Measurements from ENCODE around the gene PAQR3. TPM values are rescaled to one million over a fixed set of nuclear protein-coding genes. Genes with fewer than 3 reads are reported as not detected.

The PAQR3 gene
- total RNA-seq, 2 donors from 2014 or later: 3.0 to 3.9 TPM

DNA sequence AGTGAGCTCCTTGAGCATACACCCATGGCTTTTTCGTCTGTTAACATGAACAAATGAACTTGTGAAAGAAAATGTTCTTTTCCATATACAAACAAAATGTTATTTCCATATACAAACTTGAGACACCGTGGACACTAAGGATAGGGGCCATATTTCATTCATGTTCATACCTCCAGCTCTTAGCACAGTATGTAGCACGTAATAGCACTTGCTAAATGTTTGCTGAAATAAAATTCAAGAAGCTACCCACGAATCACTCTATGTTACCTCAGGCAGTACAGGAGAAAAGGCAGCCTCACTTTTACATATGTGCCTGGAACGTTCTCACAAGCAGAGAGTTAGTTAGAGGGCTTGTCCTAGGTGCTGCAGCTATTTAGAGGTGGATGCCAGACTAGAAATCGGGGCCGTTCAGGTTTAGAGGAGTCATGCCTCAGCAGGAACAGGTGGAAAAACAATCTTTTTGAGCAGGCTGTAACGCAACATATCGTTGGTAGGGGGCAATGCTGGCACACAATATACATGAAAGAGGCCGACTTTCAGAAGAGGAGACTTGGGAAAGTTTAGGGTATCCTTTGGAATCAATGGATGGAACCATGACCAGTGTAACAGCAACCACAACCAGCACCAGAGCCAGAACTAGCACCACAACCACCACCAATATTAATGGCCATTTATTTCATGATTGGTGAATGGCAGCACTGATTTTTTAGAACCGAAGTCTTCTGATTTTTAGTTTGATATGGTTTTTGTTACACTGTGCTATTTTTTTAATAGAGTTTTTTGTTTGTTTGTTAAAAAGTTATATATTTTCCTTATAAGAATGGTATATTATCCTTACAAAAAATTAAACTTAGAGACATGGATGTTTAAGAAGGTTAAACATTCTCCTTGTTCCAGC lies 14.8 kb upstream of the PAQR3 start:
- intact Hi-C loops (cut with DNase I): no loop called here
- no peaks in the 10 kb centered on the region for H3K27me3 ChIP-seq
- 41 to 42% methylated on average over 11 of the region's 11 CpGs for WGBS, 2 donors

DNA sequence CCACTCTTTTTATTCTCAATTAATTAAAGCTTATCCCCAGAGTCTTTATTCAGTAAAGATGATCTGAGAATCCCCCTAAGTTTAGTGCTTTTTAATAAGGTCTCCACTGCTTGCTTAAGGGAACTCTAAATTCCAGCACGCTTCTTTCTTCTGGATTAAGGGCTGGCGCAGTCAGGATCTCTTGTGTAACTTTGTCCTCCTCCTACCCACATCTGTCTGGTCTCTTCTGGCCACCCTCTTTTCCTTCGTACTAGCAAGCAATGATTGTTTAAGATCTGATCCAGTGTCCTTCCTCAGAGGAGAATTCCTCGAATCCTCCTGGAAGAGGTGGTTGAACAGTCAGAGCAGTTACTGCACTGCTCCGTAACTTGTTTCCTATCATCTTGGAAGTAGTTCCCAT lies 14.0 kb upstream of the PAQR3 start:
- no peak for DNase-seq
- no peak overlapping the region for H3K4me3 ChIP-seq
- WGBS, 2 donors: 88 to 92% methylated on average over 5 of the region's 5 CpGs
- intact Hi-C loops (cut with DNase I): no loop called here
- H3K4me1 ChIP-seq: no peaks in the 10 kb centered on the region
- H3K27me3 ChIP-seq: no peaks in the 10 kb centered on the region
- no peak for ATAC-seq
- no peaks in the 10 kb centered on the region for H3K36me3 ChIP-seq (replicated peaks in 1 of 2; ENCODE audit: insufficient read depth in 1 of 2, low read depth in 2 of 2)
- TF ChIP-seq POLR2A (IDR thresholded peaks at IDR 0.05): no peak
- TF ChIP-seq, protein P1, sequence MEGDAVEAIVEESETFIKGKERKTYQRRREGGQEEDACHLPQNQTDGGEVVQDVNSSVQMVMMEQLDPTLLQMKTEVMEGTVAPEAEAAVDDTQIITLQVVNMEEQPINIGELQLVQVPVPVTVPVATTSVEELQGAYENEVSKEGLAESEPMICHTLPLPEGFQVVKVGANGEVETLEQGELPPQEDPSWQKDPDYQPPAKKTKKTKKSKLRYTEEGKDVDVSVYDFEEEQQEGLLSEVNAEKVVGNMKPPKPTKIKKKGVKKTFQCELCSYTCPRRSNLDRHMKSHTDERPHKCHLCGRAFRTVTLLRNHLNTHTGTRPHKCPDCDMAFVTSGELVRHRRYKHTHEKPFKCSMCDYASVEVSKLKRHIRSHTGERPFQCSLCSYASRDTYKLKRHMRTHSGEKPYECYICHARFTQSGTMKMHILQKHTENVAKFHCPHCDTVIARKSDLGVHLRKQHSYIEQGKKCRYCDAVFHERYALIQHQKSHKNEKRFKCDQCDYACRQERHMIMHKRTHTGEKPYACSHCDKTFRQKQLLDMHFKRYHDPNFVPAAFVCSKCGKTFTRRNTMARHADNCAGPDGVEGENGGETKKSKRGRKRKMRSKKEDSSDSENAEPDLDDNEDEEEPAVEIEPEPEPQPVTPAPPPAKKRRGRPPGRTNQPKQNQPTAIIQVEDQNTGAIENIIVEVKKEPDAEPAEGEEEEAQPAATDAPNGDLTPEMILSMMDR (IDR thresholded peaks at IDR 0.05): no peak
- H3K9me3 ChIP-seq: no peaks in the 10 kb centered on the region
- no peak overlapping the region for H3K27ac ChIP-seq

More for the DNA sequence above, 14.8 kb upstream of the PAQR3 start:
- DNase-seq: peak in 1 of 4 donors; percentile 34
- TF ChIP-seq, protein P1 (IDR thresholded peaks at IDR 0.05): peak in 4 of 7 experiments; percentile 8 to 39 (median 29)
- no peak for TF ChIP-seq POLR2A (IDR thresholded peaks at IDR 0.05)
- Histone ChIP-seq H3K36me3 (replicated peaks in 1 of 2; ENCODE audit: insufficient read depth in 1 of 2, low read depth in 2 of 2) (no peaks in the 10 kb centered on the region), H3K27ac (no peak overlapping the region), H3K4me1 (no peaks in the 10 kb centered on the region), H3K9me3 (no peaks in the 10 kb centered on the region), H3K4me3 (no peak overlapping the region)
- ATAC-seq: no peak

DNA sequence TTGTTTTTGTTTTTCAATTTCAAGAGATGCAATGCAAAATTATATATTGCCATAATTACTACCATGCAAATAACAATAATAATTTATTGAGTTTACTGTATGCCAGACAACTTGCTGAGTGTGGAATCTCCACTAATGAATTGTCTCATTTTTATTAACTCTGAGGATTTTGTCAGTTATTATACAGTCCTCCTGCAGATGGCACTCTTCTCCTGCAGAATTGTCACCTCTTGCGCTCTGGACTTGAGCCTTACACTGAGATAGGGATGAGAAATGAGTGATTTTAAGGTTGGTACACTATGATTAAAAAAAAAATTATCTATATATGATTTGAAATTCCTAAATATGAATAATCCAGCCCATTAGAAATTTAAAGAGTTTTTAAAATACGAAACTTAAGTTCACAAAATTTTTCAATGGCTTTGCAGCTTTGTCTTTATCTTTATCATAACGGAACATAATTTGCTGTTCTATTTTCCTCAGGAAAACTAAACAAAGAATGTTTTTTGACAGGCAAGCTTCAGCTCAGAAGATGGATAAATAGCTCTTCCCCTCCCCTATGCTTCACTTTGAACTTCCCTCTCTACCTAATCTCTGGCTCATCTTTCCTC lies 12.7 kb upstream of the PAQR3 start:
- DNase-seq: peak in 2 of 4 donors; percentile 24 to 31
- peak; percentile 66 for ATAC-seq
- Histone ChIP-seq H3K4me3 (no peak overlapping the region), H3K9me3 (no peaks in the 10 kb centered on the region), H3K4me1 (no peaks in the 10 kb centered on the region), H3K36me3 (replicated peaks in 1 of 2; ENCODE audit: insufficient read depth in 1 of 2, low read depth in 2 of 2) (no peaks in the 10 kb centered on the region), H3K27me3 (no peaks in the 10 kb centered on the region), H3K27ac (no peak overlapping the region)
- intact Hi-C loops (cut with DNase I): no loop called here
- 41 to 45% methylated on average over 3 of the region's 3 CpGs for WGBS, 2 donors
- TF ChIP-seq POLR2A (IDR thresholded peaks at IDR 0.05): no peak
- TF ChIP-seq, protein P1 (IDR thresholded peaks at IDR 0.05): peak; percentile 44 to 77 (median 71)

DNA sequence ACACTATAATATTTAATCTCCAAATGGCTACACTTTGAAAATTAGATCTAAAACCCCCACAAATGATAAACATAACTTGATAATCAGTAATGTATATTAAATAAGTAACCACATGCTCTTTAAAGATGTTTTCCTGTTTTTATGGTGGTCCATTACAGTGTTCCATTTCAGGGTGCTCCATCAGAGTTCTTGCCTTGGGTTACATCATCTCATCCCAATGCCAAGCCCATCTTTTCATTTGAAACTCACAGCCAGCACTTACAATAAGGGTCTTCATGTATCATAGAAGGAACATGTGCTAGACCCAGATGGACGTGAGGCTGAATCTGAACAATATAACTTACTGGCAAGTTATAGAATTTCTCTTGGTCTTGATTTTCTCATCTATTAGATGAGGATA lies 10.5 kb upstream of the PAQR3 start:
- intact Hi-C loops (cut with DNase I): no loop called here
- no peak for DNase-seq
- Histone ChIP-seq H3K4me3 (no peak overlapping the region), H3K27me3 (no peaks in the 10 kb centered on the region), H3K9me3 (no peaks in the 10 kb centered on the region), H3K36me3 (replicated peaks in 1 of 2; ENCODE audit: insufficient read depth in 1 of 2, low read depth in 2 of 2) (no peaks in the 10 kb centered on the region), H3K27ac (no peak overlapping the region), H3K4me1 (no peaks in the 10 kb centered on the region)
- 83 to 86% methylated on average over 1 of the region's 1 CpG for WGBS, 2 donors
- ATAC-seq: no peak
- no peak for TF ChIP-seq POLR2A (IDR thresholded peaks at IDR 0.05)
- TF ChIP-seq, protein P1 (IDR thresholded peaks at IDR 0.05): no peak
